ENCODE data around the gene GAK. TPM values are rescaled to one million over a fixed set of nuclear protein-coding genes. Genes with fewer than 3 reads are reported as not detected.

GAK gene
- total RNA-seq, 4 donors from 2014 or later, result 230 to 882 (median 305) TPM

- H3K27ac ChIP-seq, result no peak overlapping the region
- peaks cover 0 to 61% (median 16%) of the 10 kb centered on the region in 4 donors for H3K36me3 ChIP-seq
- no peaks in the 10 kb centered on the region for H3K9me3 ChIP-seq
- in situ Hi-C loops (cut with MboI; ENCODE audit: low pct_ligation_motif_present in 1 of 4, low pct_unique_long_range_greater_than_20kb in 1 of 4, low sequenced_read_pairs in 3 of 4), result no loop called here
- no peak overlapping the region for H3K4me3 ChIP-seq
- intact Hi-C loops (cut with DNase I; ENCODE audit: low total_unique reads), result no loop called here
- no peak for DNase-seq
- TF ChIP-seq CTCF (IDR thresholded peaks at IDR 0.05) (no peak), POLR2A (IDR thresholded peaks at IDR 0.05) (no peak), EP300 (IDR thresholded peaks at IDR 0.05; ENCODE audit: low read depth) (no peak), POLR2AphosphoS5 (IDR thresholded peaks at IDR 0.05) (no peak)
- H3K27me3 ChIP-seq, result no peaks in the 10 kb centered on the region
- 94% methylated on average over 42 of the region's 42 CpGs; no CpG with 5 or more reads in 1 of the 2 donors for WGBS, 2 donors (ENCODE audit: low coverage in 1 of 2)
- H3K4me1 ChIP-seq, result no peaks in the 10 kb centered on the region
Observed at GRCh38 chr4:864456-865120, 67.5 kb downstream of the GAK start.

- Histone ChIP-seq H3K9me3 (no peaks in the 10 kb centered on the region), H3K27ac (no peak overlapping the region), H3K36me3 (peaks cover 0 to 65% (median 17%) of the 10 kb centered on the region in 4 donors), H3K27me3 (no peaks in the 10 kb centered on the region), H3K4me1 (no peaks in the 10 kb centered on the region), H3K4me3 (no peak overlapping the region)
- in situ Hi-C loops (cut with MboI; ENCODE audit: low pct_ligation_motif_present in 1 of 4, low pct_unique_long_range_greater_than_20kb in 1 of 4, low sequenced_read_pairs in 3 of 4), result no loop called here
- TF ChIP-seq POLR2AphosphoS5 (IDR thresholded peaks at IDR 0.05), result no peak
- TF ChIP-seq EP300 (IDR thresholded peaks at IDR 0.05; ENCODE audit: low read depth), result no peak
- TF ChIP-seq POLR2A (IDR thresholded peaks at IDR 0.05), result no peak
- no peak for TF ChIP-seq CTCF (IDR thresholded peaks at IDR 0.05)
- intact Hi-C loops (cut with DNase I; ENCODE audit: low total_unique reads), result no loop called here
- DNase-seq, result no peak
- WGBS, 2 donors (ENCODE audit: low coverage in 1 of 2), result 80 to 95% methylated on average over 1 to 21 of the region's 21 CpGs
Observed at GRCh38 chr4:860561-860960, 71.6 kb downstream of the GAK start.

GRCh38 chr4:859496-859895 is 72.6 kb downstream of the GAK start:
- in situ Hi-C loops (cut with MboI; ENCODE audit: low pct_ligation_motif_present in 1 of 4, low pct_unique_long_range_greater_than_20kb in 1 of 4, low sequenced_read_pairs in 3 of 4) (no loop called here), intact Hi-C loops (cut with DNase I; ENCODE audit: low total_unique reads) (no loop called here)
- no peaks in the 10 kb centered on the region for H3K9me3 ChIP-seq
- DNase-seq, result no peak
- H3K27me3 ChIP-seq, result no peaks in the 10 kb centered on the region
- H3K4me3 ChIP-seq, result no peak overlapping the region
- 95% methylated on average over 13 of the region's 13 CpGs; no CpG with 5 or more reads in 1 of the 2 donors for WGBS, 2 donors (ENCODE audit: low coverage in 1 of 2)
- TF ChIP-seq CTCF (IDR thresholded peaks at IDR 0.05) (no peak), POLR2A (IDR thresholded peaks at IDR 0.05) (no peak), POLR2AphosphoS5 (IDR thresholded peaks at IDR 0.05) (no peak), EP300 (IDR thresholded peaks at IDR 0.05; ENCODE audit: low read depth) (no peak)
- peaks cover 0 to 58% (median 21%) of the 10 kb centered on the region in 4 donors for H3K36me3 ChIP-seq
- no peak overlapping the region for H3K27ac ChIP-seq
- no peaks in the 10 kb centered on the region for H3K4me1 ChIP-seq

GRCh38 chr4:858831-859451 is 73.2 kb downstream of the GAK start:
- H3K27ac ChIP-seq, result no peak overlapping the region
- no peaks in the 10 kb centered on the region for H3K9me3 ChIP-seq
- no peaks in the 10 kb centered on the region for H3K27me3 ChIP-seq
- no peaks in the 10 kb centered on the region for H3K4me1 ChIP-seq
- TF ChIP-seq POLR2A (IDR thresholded peaks at IDR 0.05) (no peak), CTCF (IDR thresholded peaks at IDR 0.05) (no peak), POLR2AphosphoS5 (IDR thresholded peaks at IDR 0.05) (no peak), EP300 (IDR thresholded peaks at IDR 0.05; ENCODE audit: low read depth) (no peak)
- 94% methylated on average over 31 of the region's 31 CpGs; no CpG with 5 or more reads in 1 of the 2 donors for WGBS, 2 donors (ENCODE audit: low coverage in 1 of 2)
- H3K36me3 ChIP-seq, result peaks cover 0 to 52% (median 23%) of the 10 kb centered on the region in 4 donors
- in situ Hi-C loops (cut with MboI; ENCODE audit: low pct_ligation_motif_present in 1 of 4, low pct_unique_long_range_greater_than_20kb in 1 of 4, low sequenced_read_pairs in 3 of 4), result no loop called here
- DNase-seq, result no peak
- H3K4me3 ChIP-seq, result no peak overlapping the region
- intact Hi-C loops (cut with DNase I; ENCODE audit: low total_unique reads), result no loop called here

All from transverse colon (tissue), 4 donors.